ENCODE data around the gene PROX1. TPM values are rescaled to one million over a fixed set of nuclear protein-coding genes. Genes with fewer than 3 reads are reported as not detected.

PROX1 gene
- total and polyA plus RNA-seq, 2 of the 4 experiments (the other 2 are of a cell fraction): under 0.01 to 0.02 TPM

DNA sequence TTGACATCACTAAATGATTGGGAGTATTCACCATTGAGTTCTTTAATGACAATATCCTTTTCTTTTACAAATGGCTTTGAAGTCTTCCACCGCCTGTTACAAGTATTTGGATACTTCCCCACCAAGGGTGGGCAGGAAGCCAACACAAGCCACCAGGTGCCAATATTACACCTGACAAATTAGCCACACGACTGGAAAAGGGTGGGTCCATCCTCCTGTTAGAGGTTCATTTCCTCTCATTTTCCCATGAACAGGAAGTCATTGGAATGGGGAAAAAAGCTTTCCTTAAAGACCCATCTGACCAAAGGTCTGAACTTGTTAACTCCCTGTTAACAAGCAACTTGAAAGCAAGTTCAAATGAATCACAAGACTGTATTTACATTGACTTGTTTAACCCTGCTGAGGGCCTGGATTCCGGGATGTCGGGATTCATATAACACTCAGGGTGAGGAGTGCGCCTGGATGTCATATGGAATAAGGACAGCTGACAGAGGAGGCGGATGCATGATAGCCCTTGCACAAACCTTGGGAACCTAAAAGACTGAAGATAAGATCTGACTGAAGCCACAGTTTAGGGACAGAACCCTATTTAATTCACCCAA is 40.5 kb upstream of the PROX1 start:
- POLR2A ChIA-PET (ENCODE audit: unreplicated experiment): no interaction called here
- Histone ChIP-seq H4K8ac (ENCODE audit: low read depth in 2 of 2, low read length in 2 of 2) (no peak overlapping the region), H3K18ac (ENCODE audit: low read depth, low read length) (no peak overlapping the region), H2BK15ac (ENCODE audit: low read depth, low read length) (no peak overlapping the region), H4K91ac (ENCODE audit: insufficient read depth, low read depth, low read length) (no peak overlapping the region), H3K4me1 (ENCODE audit: control insufficient read depth, insufficient read depth, low read length) (no peaks in the 10 kb centered on the region), H3K36me3 (ENCODE audit: control insufficient read depth, insufficient read depth, low read length) (no peaks in the 10 kb centered on the region), H2BK20ac (ENCODE audit: low read depth, low read length) (no peak overlapping the region), H3K14ac (replicated peaks; ENCODE audit: low read depth, low read length) (no peak overlapping the region), H3K9me3 (ENCODE audit: control insufficient read depth, insufficient read depth, low read length) (no peaks in the 10 kb centered on the region), H3K56ac (ENCODE audit: extremely low read depth, insufficient read depth, low read length) (no peak overlapping the region), H3K79me1 (ENCODE audit: low read depth in 1 of 2, low read length in 2 of 2) (no peaks in the 10 kb centered on the region), H3K23ac (ENCODE audit: low read depth, low read length) (no peak overlapping the region), H4K5ac (ENCODE audit: low read depth, low read length) (no peak overlapping the region), H3K4me2 (ENCODE audit: low read depth, low read length) (no peak overlapping the region), H3K9me1 (ENCODE audit: insufficient read depth, low read length) (no peaks in the 10 kb centered on the region), H3K27me3 (ENCODE audit: control insufficient read depth, insufficient read depth, low read length) (no peaks in the 10 kb centered on the region), H3K27ac (ENCODE audit: insufficient read depth, low read length) (no peak overlapping the region), H2AFZ (replicated peaks; ENCODE audit: low read length, poor library complexity) (no peak overlapping the region), H2AK9ac (replicated peaks; ENCODE audit: low read depth, low read length, poor library complexity) (no peak overlapping the region), H2BK5ac (ENCODE audit: low read depth, low read length, poor library complexity, severe bottlenecking) (no peak overlapping the region), H3K4ac (ENCODE audit: low read depth, low read length) (no peak overlapping the region), H3K9ac (ENCODE audit: low read depth, low read length) (no peak overlapping the region), H4K20me1 (ENCODE audit: insufficient read depth, low read length) (no peaks in the 10 kb centered on the region), H2BK120ac (ENCODE audit: low read depth, low read length) (no peak overlapping the region), H2AK5ac (ENCODE audit: low read depth, low read length) (no peak overlapping the region), H3K4me3 (ENCODE audit: insufficient read depth, low read depth, low read length) (no peak overlapping the region)
- no CpG with 5 or more reads among the region's 6 CpGs for WGBS, 2 experiments (ENCODE audit: extremely low coverage in 2 of 2, insufficient read length in 1 of 2)
- no peak for ATAC-seq (ENCODE audit: low read depth)
- intact Hi-C loops (cut with micrococcal nuclease) (no loop called here), in situ Hi-C loops (cut with MboI; ENCODE audit: low sequenced_read_pairs) (no loop called here), dilution Hi-C loops (cut with HindIII; ENCODE audit: low sequenced_read_pairs, unreplicated experiment) (no loop called here)
- no peak for DNase-seq
- no TSS peak for BruUV-seq (replicated peaks)
- TF ChIP-seq, protein P1, sequence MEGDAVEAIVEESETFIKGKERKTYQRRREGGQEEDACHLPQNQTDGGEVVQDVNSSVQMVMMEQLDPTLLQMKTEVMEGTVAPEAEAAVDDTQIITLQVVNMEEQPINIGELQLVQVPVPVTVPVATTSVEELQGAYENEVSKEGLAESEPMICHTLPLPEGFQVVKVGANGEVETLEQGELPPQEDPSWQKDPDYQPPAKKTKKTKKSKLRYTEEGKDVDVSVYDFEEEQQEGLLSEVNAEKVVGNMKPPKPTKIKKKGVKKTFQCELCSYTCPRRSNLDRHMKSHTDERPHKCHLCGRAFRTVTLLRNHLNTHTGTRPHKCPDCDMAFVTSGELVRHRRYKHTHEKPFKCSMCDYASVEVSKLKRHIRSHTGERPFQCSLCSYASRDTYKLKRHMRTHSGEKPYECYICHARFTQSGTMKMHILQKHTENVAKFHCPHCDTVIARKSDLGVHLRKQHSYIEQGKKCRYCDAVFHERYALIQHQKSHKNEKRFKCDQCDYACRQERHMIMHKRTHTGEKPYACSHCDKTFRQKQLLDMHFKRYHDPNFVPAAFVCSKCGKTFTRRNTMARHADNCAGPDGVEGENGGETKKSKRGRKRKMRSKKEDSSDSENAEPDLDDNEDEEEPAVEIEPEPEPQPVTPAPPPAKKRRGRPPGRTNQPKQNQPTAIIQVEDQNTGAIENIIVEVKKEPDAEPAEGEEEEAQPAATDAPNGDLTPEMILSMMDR (conservative IDR thresholded peaks at IDR 0.05; ENCODE audit: low read depth, low read length): no peak
- TF ChIP-seq RFX5 (IDR thresholded peaks at IDR 0.05; ENCODE audit: low read depth, low read length) (no peak), CEBPB (IDR thresholded peaks at IDR 0.05; ENCODE audit: low read depth, low read length) (no peak), MAFK (IDR thresholded peaks at IDR 0.05; ENCODE audit: low read depth, low read length) (no peak), NFE2L2 (IDR thresholded peaks at IDR 0.05; ENCODE audit: low read depth, low read length) (no peak), USF2 (IDR thresholded peaks at IDR 0.05; ENCODE audit: low read depth, low read length) (no peak), CHD1 (IDR thresholded peaks at IDR 0.05; ENCODE audit: low read depth, low read length) (no peak)
- TF ChIP-seq, protein P2, sequence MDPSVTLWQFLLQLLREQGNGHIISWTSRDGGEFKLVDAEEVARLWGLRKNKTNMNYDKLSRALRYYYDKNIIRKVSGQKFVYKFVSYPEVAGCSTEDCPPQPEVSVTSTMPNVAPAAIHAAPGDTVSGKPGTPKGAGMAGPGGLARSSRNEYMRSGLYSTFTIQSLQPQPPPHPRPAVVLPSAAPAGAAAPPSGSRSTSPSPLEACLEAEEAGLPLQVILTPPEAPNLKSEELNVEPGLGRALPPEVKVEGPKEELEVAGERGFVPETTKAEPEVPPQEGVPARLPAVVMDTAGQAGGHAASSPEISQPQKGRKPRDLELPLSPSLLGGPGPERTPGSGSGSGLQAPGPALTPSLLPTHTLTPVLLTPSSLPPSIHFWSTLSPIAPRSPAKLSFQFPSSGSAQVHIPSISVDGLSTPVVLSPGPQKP (IDR thresholded peaks at IDR 0.05; ENCODE audit: borderline replicate concordance, low read depth, low read length): no peak
- CTCF ChIA-PET: no interaction called here

Data from IMR-90 (cell line).